ENCODE data around the gene SMYD3. TPM values are rescaled to one million over a fixed set of nuclear protein-coding genes. Genes with fewer than 3 reads are reported as not detected.
A peak's percentile ranks its signal among the peaks of the same experiment; 100 is the strongest.

The SMYD3 gene
- total RNA-seq, 4 donors from 2014 or later = 12.0 to 15.0 (median 13.2) TPM

- TF ChIP-seq, protein P1, sequence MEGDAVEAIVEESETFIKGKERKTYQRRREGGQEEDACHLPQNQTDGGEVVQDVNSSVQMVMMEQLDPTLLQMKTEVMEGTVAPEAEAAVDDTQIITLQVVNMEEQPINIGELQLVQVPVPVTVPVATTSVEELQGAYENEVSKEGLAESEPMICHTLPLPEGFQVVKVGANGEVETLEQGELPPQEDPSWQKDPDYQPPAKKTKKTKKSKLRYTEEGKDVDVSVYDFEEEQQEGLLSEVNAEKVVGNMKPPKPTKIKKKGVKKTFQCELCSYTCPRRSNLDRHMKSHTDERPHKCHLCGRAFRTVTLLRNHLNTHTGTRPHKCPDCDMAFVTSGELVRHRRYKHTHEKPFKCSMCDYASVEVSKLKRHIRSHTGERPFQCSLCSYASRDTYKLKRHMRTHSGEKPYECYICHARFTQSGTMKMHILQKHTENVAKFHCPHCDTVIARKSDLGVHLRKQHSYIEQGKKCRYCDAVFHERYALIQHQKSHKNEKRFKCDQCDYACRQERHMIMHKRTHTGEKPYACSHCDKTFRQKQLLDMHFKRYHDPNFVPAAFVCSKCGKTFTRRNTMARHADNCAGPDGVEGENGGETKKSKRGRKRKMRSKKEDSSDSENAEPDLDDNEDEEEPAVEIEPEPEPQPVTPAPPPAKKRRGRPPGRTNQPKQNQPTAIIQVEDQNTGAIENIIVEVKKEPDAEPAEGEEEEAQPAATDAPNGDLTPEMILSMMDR (IDR thresholded peaks at IDR 0.05) = no peak
- TF ChIP-seq POLR2A (IDR thresholded peaks at IDR 0.05; ENCODE audit: low read depth) (no peak), POLR2AphosphoS5 (IDR thresholded peaks at IDR 0.05) (no peak), EP300 (IDR thresholded peaks at IDR 0.05) (no peak)
- no peak for DNase-seq (ENCODE audit: extremely low spot score)
- H3K36me3 ChIP-seq = no peaks in the 10 kb centered on the region
- intact Hi-C loops (cut with DNase I) = no loop called here
- H3K4me1 ChIP-seq = peaks cover 0 to 2% (median 0%) of the 10 kb centered on the region in 4 donors
- 92% methylated on average over 15 of the region's 15 CpGs for WGBS
- no peak overlapping the region for H3K27ac ChIP-seq (replicated peaks in 1 of 4)
- H3K27me3 ChIP-seq = no peaks in the 10 kb centered on the region
- no peaks in the 10 kb centered on the region for H3K9me3 ChIP-seq
- no peak overlapping the region for H3K4me3 ChIP-seq
Observed at GRCh38 chr1:246040200-246040890, 466.7 kb downstream of the SMYD3 start.

- no peak overlapping the region for H3K27ac ChIP-seq (replicated peaks in 1 of 4)
- intact Hi-C loops (cut with DNase I) = no loop called here
Observed at GRCh38 chr1:246039584-246039983, 467.5 kb downstream of the SMYD3 start.

DNA sequence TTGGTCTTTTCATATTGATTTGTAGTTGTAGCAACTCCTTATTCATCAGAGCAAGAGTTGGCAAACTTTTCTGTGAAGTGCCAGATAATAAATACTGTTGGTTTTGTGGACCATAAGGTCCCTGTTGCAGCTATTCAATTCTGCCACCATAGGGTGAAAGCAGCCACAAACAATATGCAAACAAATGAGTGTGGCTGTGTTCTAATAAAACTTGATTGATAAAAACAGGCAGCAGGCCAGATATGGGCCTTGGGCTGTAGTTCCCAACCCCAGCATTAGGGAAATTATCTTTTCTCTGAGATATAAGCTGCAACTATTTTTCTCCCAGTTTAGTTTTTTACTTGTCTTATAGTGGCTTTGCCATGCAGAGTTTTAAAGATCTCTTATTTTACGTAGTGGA is 469.2 kb downstream of the SMYD3 start:
- no peak for DNase-seq (ENCODE audit: extremely low spot score)
- TF ChIP-seq EP300 (IDR thresholded peaks at IDR 0.05) (no peak), POLR2AphosphoS5 (IDR thresholded peaks at IDR 0.05) (no peak), POLR2A (IDR thresholded peaks at IDR 0.05; ENCODE audit: low read depth) (no peak)
- TF ChIP-seq, protein P1 (IDR thresholded peaks at IDR 0.05) = no peak
- no peaks in the 10 kb centered on the region for H3K9me3 ChIP-seq
- no peaks in the 10 kb centered on the region for H3K27me3 ChIP-seq
- intact Hi-C loops (cut with DNase I) = no loop called here
- no peak overlapping the region for H3K27ac ChIP-seq (replicated peaks in 1 of 4)
- H3K4me1 ChIP-seq = peaks cover 0 to 12% (median 6%) of the 10 kb centered on the region in 4 donors
- H3K4me3 ChIP-seq = no peak overlapping the region
- WGBS = 97% methylated on average over 1 of the region's 1 CpG
- no peaks in the 10 kb centered on the region for H3K36me3 ChIP-seq

More at GRCh38 chr1:246039584-246039983, 467.5 kb downstream of the SMYD3 start:
- Histone ChIP-seq H3K9me3 (no peaks in the 10 kb centered on the region), H3K4me1 (peaks cover 0 to 8% (median 4%) of the 10 kb centered on the region in 4 donors), H3K27me3 (no peaks in the 10 kb centered on the region), H3K36me3 (no peaks in the 10 kb centered on the region), H3K4me3 (no peak overlapping the region)
- DNase-seq (ENCODE audit: extremely low spot score) = no peak
- WGBS = 89% methylated on average over 6 of the region's 6 CpGs
- TF ChIP-seq, protein P1 (IDR thresholded peaks at IDR 0.05) = no peak
- no peak for TF ChIP-seq EP300 (IDR thresholded peaks at IDR 0.05)
- TF ChIP-seq POLR2AphosphoS5 (IDR thresholded peaks at IDR 0.05) = no peak
- TF ChIP-seq POLR2A (IDR thresholded peaks at IDR 0.05; ENCODE audit: low read depth) = no peak

- no peak overlapping the region for H3K27ac ChIP-seq (replicated peaks in 1 of 4)
Observed at GRCh38 chr1:246036175-246036574, 470.9 kb downstream of the SMYD3 start.

DNA sequence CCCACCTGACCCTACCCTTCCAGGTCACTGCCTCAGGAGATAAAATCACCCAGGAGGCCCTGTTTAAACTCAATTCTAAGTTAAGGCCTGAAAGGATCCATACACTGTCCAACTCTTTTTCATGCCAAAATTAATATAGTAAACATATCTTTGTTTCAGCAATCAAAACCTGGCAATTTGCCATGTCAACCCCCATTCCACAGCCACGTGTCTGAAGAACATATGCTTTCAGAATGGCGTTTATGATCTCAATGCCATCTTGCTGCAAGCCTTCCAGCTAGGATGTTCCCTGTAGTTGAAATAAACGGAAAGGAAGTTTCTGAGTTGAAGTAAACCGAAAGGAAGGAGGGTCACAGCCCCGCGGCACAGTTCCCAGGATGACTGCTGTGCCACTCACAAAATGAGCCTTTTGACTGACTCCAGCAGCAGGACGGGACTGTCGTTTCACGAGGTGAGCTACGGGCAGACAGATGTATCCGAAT is 472.0 kb downstream of the SMYD3 start:
- no peaks in the 10 kb centered on the region for H3K9me3 ChIP-seq
- no peak for DNase-seq (ENCODE audit: extremely low spot score)
- H3K27ac ChIP-seq (replicated peaks in 1 of 4) = no peak overlapping the region
- H3K4me3 ChIP-seq = peak overlapping the region; percentile 25 to 30 (median 28)
- TF ChIP-seq POLR2AphosphoS5 (IDR thresholded peaks at IDR 0.05) = no peak
- TF ChIP-seq EP300 (IDR thresholded peaks at IDR 0.05) = no peak
- TF ChIP-seq POLR2A (IDR thresholded peaks at IDR 0.05; ENCODE audit: low read depth) = no peak
- TF ChIP-seq, protein P1 (IDR thresholded peaks at IDR 0.05) = no peak
- intact Hi-C loops (cut with DNase I) = no loop called here
- no peaks in the 10 kb centered on the region for H3K27me3 ChIP-seq
- H3K4me1 ChIP-seq = peaks cover 0 to 13% (median 6%) of the 10 kb centered on the region in 4 donors
- WGBS = 52% methylated on average over 9 of the region's 11 CpGs
- no peaks in the 10 kb centered on the region for H3K36me3 ChIP-seq

More at GRCh38 chr1:246036175-246036574, 470.9 kb downstream of the SMYD3 start:
- no peak overlapping the region for H3K4me3 ChIP-seq
- DNase-seq (ENCODE audit: extremely low spot score) = no peak
- H3K27me3 ChIP-seq = no peaks in the 10 kb centered on the region
- H3K9me3 ChIP-seq = no peaks in the 10 kb centered on the region
- TF ChIP-seq POLR2AphosphoS5 (IDR thresholded peaks at IDR 0.05) = no peak
- no peak for TF ChIP-seq POLR2A (IDR thresholded peaks at IDR 0.05; ENCODE audit: low read depth)
- TF ChIP-seq EP300 (IDR thresholded peaks at IDR 0.05) = no peak
- intact Hi-C loops (cut with DNase I) = no loop called here
- H3K36me3 ChIP-seq = no peaks in the 10 kb centered on the region
- WGBS = 96% methylated on average over 1 of the region's 1 CpG
- peaks cover 0 to 13% (median 6%) of the 10 kb centered on the region in 4 donors for H3K4me1 ChIP-seq
